IMR-90 (cell line): Measurements from ENCODE around the gene CUBN. TPM values are rescaled to one million over a fixed set of nuclear protein-coding genes. Genes with fewer than 3 reads are reported as not detected.

Experiments used
- ATAC-seq: fragments of 200-7000 bp; cut with Tn5 transposase; 2 replicates; pipeline ENCODE4 v1.9.1; 2020; ENCODE audit warnings: low read depth, mild to moderate bottlenecking, moderate library complexity
- BruUV-seq: library from RNA; stranded (reverse); fragments of 400-500 nt; replicated peaks from 2 replicates; lab custom pipeline; 2021; lab: Mats Ljungman, UMichigan
- CTCF ChIA-PET: fragments of 300-600 bp; formaldehyde crosslinking; extraction: SDS; loops from one replicate; lab custom pipeline; 2021; ENCODE audit warnings: antibody characterized with exemption; lab: Yijun Ruan, JAX
- POLR2A ChIA-PET: fragments of 300-600 bp; sonication (Branson Sonifier 250); formaldehyde crosslinking; loops from one replicate; lab custom pipeline; 2022; ENCODE audit warnings: antibody characterized with exemption; ENCODE audit not compliant: unreplicated experiment; lab: Charles Lee
- DNase-seq: peaks from one replicate; pipeline ENCODE4 v3.0.0; 2013
- H2AFZ ChIP-seq: replicated peaks from 2 replicates; pipeline ENCODE3; 2013; ENCODE audit warnings: low read length, mild to moderate bottlenecking; ENCODE audit not compliant: poor library complexity
- H2AK5ac ChIP-seq: 2 replicates; pipeline ENCODE4 v1.6.1; 2013; ENCODE audit warnings: low read depth, low read length, inconsistent platforms
- H2AK9ac ChIP-seq: replicated peaks from 2 replicates; pipeline ENCODE3; 2013; ENCODE audit warnings: mild to moderate bottlenecking, low read depth, low read length, moderate library complexity; ENCODE audit not compliant: poor library complexity
- H2BK120ac ChIP-seq: 2 replicates; pipeline ENCODE4 v1.6.1; 2013; ENCODE audit warnings: low read depth, low read length, inconsistent platforms
- H2BK15ac ChIP-seq: 3 replicates; pipeline ENCODE4 v1.6.1; 2013; ENCODE audit warnings: low read depth, low read length, inconsistent platforms
- H2BK20ac ChIP-seq: 2 replicates; pipeline ENCODE4 v1.6.1; 2013; ENCODE audit warnings: low read depth, mild to moderate bottlenecking, inconsistent platforms, low read length, moderate library complexity
- H2BK5ac ChIP-seq: 2 replicates; pipeline ENCODE4 v1.6.1; 2013; ENCODE audit warnings: mild to moderate bottlenecking, low read depth, low read length, inconsistent platforms; ENCODE audit not compliant: poor library complexity, severe bottlenecking
- H3K14ac ChIP-seq: replicated peaks from 2 replicates; pipeline ENCODE4 v1.6.1; 2013; ENCODE audit warnings: low read depth, low read length, inconsistent platforms
- H3K18ac ChIP-seq: 2 replicates; pipeline ENCODE4 v1.6.1; 2013; ENCODE audit warnings: low read depth, low read length, control low read depth
- H3K23ac ChIP-seq: 2 replicates; pipeline ENCODE4 v1.6.1; 2013; ENCODE audit warnings: low read depth, low read length, inconsistent platforms
- H3K27ac ChIP-seq: 2 replicates; pipeline ENCODE4 v1.5.1; 2013; ENCODE audit warnings: mild to moderate bottlenecking, control low read depth, low read length; ENCODE audit not compliant: insufficient read depth
- H3K27me3 ChIP-seq: 2 replicates; pipeline ENCODE4 v1.6.1; 2013; ENCODE audit warnings: low read length; ENCODE audit not compliant: control insufficient read depth, insufficient read depth
- H3K36me3 ChIP-seq: 2 replicates; pipeline ENCODE4 v1.6.1; 2013; ENCODE audit warnings: low read length, mixed read lengths; ENCODE audit not compliant: control insufficient read depth, insufficient read depth
- H3K4ac ChIP-seq: 2 replicates; pipeline ENCODE4 v1.6.1; 2013; ENCODE audit warnings: low read depth, low read length, inconsistent platforms
- H3K4me1 ChIP-seq: 2 replicates; pipeline ENCODE4 v1.6.1; 2013; ENCODE audit warnings: low read length, mixed read lengths; ENCODE audit not compliant: control insufficient read depth, insufficient read depth
- H3K4me2 ChIP-seq: 2 replicates; pipeline ENCODE4 v1.6.1; 2013; ENCODE audit warnings: low read depth, mild to moderate bottlenecking, control low read depth, low read length, moderate library complexity
- H3K4me3 ChIP-seq: 2 replicates; pipeline ENCODE4 v1.5.1; 2013; ENCODE audit warnings: low read depth, mild to moderate bottlenecking, control low read depth, low read length, moderate library complexity; ENCODE audit not compliant: insufficient read depth
- H3K56ac ChIP-seq: 2 replicates; pipeline ENCODE4 v1.6.1; 2013; ENCODE audit warnings: low read length, inconsistent platforms; ENCODE audit not compliant: insufficient read depth; ENCODE audit errors: extremely low read depth
- H3K79me1 ChIP-seq, 2 experiments: 2 replicates each; pipeline ENCODE4 v1.6.1; 2013; ENCODE audit warnings: low read length in 2 of 2, inconsistent platforms in 1 of 2, low read depth in 1 of 2
- H3K9ac ChIP-seq: 2 replicates; pipeline ENCODE4 v1.6.1; 2013; ENCODE audit warnings: low read depth, low read length, control low read depth
- H3K9me1 ChIP-seq: 2 replicates; pipeline ENCODE4 v1.6.1; 2013; ENCODE audit warnings: low read length, inconsistent platforms; ENCODE audit not compliant: insufficient read depth
- H3K9me3 ChIP-seq: 2 replicates; pipeline ENCODE4 v1.6.1; 2013; ENCODE audit warnings: low read length; ENCODE audit not compliant: control insufficient read depth, insufficient read depth
- H4K20me1 ChIP-seq: 2 replicates; pipeline ENCODE4 v1.6.1; 2013; ENCODE audit warnings: low read length, inconsistent platforms; ENCODE audit not compliant: insufficient read depth
- H4K5ac ChIP-seq: 2 replicates; pipeline ENCODE4 v1.6.1; 2013; ENCODE audit warnings: mild to moderate bottlenecking, low read depth, low read length, control low read depth
- H4K8ac ChIP-seq, 2 experiments: 2 replicates each; pipeline ENCODE4 v1.6.1; 2013; ENCODE audit warnings: low read depth in 2 of 2, low read length in 2 of 2, control low read depth in 1 of 2, inconsistent platforms in 1 of 2
- H4K91ac ChIP-seq: 2 replicates; pipeline ENCODE4 v1.6.1; 2013; ENCODE audit warnings: low read depth, low read length, inconsistent platforms; ENCODE audit not compliant: insufficient read depth
- CHD1 ChIP-seq: IDR thresholded peaks from 2 replicates; pipeline ENCODE4 v1.6.1; 2012; ENCODE audit warnings: low read depth, low read length, improper control_type of control experiment
- CTCF ChIP-seq: conservative IDR thresholded peaks from 2 replicates; pipeline ENCODE4 v1.5.1; 2012; ENCODE audit warnings: mild to moderate bottlenecking, low read depth, low read length, improper control_type of control experiment
- RAD21 ChIP-seq: IDR thresholded peaks from 2 replicates; pipeline ENCODE4 v1.6.1; 2012; ENCODE audit warnings: low read length, improper control_type of control experiment
- SMC3 ChIP-seq: fragments of 150-350 bp; IDR thresholded peaks from 2 replicates; pipeline ENCODE4 v1.6.1; 2016; ENCODE audit warnings: low read depth, mild to moderate bottlenecking, antibody characterized with exemption, low read length, moderate library complexity
- WGBS, 2 experiments: methylation state at CpG; one replicate each; pipeline versions ENCODE4 v1.1.5 to v1.1.7; 2013; ENCODE audit warnings: missing lambda C conversion rate in 2 of 2; ENCODE audit not compliant: insufficient read length in 1 of 2; ENCODE audit errors: extremely low coverage in 2 of 2; 5-methylcytosine and 5-hydroxymethylcytosine counted together
- dilution Hi-C: fragments of 300-500 bp; cut with HindIII; formaldehyde crosslinking; loops from one replicate; pipeline ENCODE4 v1.14.3; 2018; ENCODE audit warnings: low sequenced_read_pairs; ENCODE audit not compliant: unreplicated experiment
- in situ Hi-C: fragments of 300-500 bp; cut with MboI; formaldehyde crosslinking; loops from 3 replicates; pipeline ENCODE4 v1.14.3; 2019; ENCODE audit warnings: low sequenced_read_pairs, inconsistent platforms, mixed read lengths
- intact Hi-C: fragments of 100-400 bp; cut with micrococcal nuclease; formaldehyde crosslinking; loops from 2 replicates; pipeline ENCODE4 v1.10.0; 2022
- polyA plus RNA-seq, 3 experiments: library from polyadenylated mRNA; depleted of rRNA; stranded (reverse); fragments of >200 nt; gene quantifications; 2 replicates each; pipeline ENCODE4 v1.2.3, GENCODE V29; 2012; ENCODE audit warnings: low replicate concordance in 1 of 3
- total RNA-seq: library from RNA; depleted of rRNA; stranded (reverse); fragments of >200 nt; gene quantifications from 2 replicates; pipeline ENCODE4 v1.2.3, GENCODE V29; 2012

The CUBN gene
- total and polyA plus RNA-seq, 2 of the 4 experiments (the other 2 are of a cell fraction), result 0.19 to 0.54 TPM

GRCh38 chr10:16777473-16778370 is 351.9 kb downstream of the CUBN start:
- no peak overlapping the region for H3K23ac ChIP-seq
- H2BK5ac ChIP-seq, result peak overlapping the region; percentile 23
- H2AK5ac ChIP-seq, result peak overlapping the region; percentile 30; the same call in 1 of the 2 replicates
- in situ Hi-C loops (no loop called here), dilution Hi-C loops (no loop called here), intact Hi-C loops (loop anchor here (1.0 to 2.0 kb wide), 2 partner anchors 329 to 875 kb away; no protein-coding TSS in a partner anchor)
- no peak overlapping the region for H4K91ac ChIP-seq
- no peaks in the 10 kb centered on the region for H3K27me3 ChIP-seq
- peak overlapping the region; percentile 24; the same call in 1 of the 2 replicates for H3K56ac ChIP-seq
- H4K8ac ChIP-seq, result no peak overlapping the region
- no peak overlapping the region; the same call in 1 of the 2 replicates for H3K27ac ChIP-seq
- peaks cover 4% of the 10 kb centered on the region; the same call in 1 of the 2 replicates for H3K9me1 ChIP-seq
- H3K36me3 ChIP-seq, result peaks cover 2% of the 10 kb centered on the region
- 0 out of 2 replicates have a peak overlapping the region, but pooled peaks have one; percentile 30 for H3K14ac ChIP-seq
- CTCF ChIA-PET, result interaction anchor here (0.6 kb wide), 2 partner anchors 13 to 883 kb away, joined by 3 read pairs; no protein-coding TSS in a partner anchor
- peaks cover 14% of the 10 kb centered on the region for H4K20me1 ChIP-seq
- no peak overlapping the region for H2BK120ac ChIP-seq
- no TSS peak for BruUV-seq
- peaks cover 13 to 33% of the 10 kb centered on the region in 2 experiments for H3K79me1 ChIP-seq
- no peak overlapping the region for H3K18ac ChIP-seq
- POLR2A ChIA-PET, result no interaction called here
- peaks cover 4% of the 10 kb centered on the region for H3K4me1 ChIP-seq
- H2BK20ac ChIP-seq, result no peak overlapping the region
- no peaks in the 10 kb centered on the region for H3K9me3 ChIP-seq
- H3K4me2 ChIP-seq, result 0 out of 2 replicates have a peak overlapping the region, but pooled peaks have one; percentile 36
- H3K4me3 ChIP-seq, result no peak overlapping the region
- no CpG with 5 or more reads among the region's 7 CpGs for WGBS, 2 experiments
- no peak overlapping the region for H3K4ac ChIP-seq
- H2AFZ ChIP-seq, result no peak overlapping the region
- ATAC-seq (peak; percentile 72), DNase-seq (peak; percentile 63)
- TF ChIP-seq CHD1 (no peak), RAD21 (peak; percentile 68), CTCF (peak; percentile 74), SMC3 (peak; percentile 55)
- no peak overlapping the region for H2BK15ac ChIP-seq
- H3K9ac ChIP-seq, result no peak overlapping the region
- no peak overlapping the region for H4K5ac ChIP-seq
- H2AK9ac ChIP-seq, result peak overlapping the region; percentile 75
